Lung microvascular endothelial cell (primary cell): ENCODE measurements around the gene MRGPRX4. TPM values are rescaled to one million over a fixed set of nuclear protein-coding genes. Genes with fewer than 3 reads are reported as not detected.
"Not testable (repeated sequence)": the region's sequence is repeated elsewhere in the genome, so short reads cannot be mapped to it uniquely, and the experiment has no call there.

Experiments
- DNase-seq, 2 donors: peaks; one replicate each; pipeline versions ENCODE4 v3.0.0 to v3.0.0-alpha.2; 2010; ENCODE audit warnings: low read depth in 2 of 2
- total RNA-seq: library from RNA; depleted of rRNA; stranded (reverse); fragments of >200 nt; gene quantifications from 2 replicates; pipeline ENCODE4 v1.2.1, GENCODE V29; 2014

The MRGPRX4 gene
- total RNA-seq, result 0.79 and 0.87 TPM in 2 replicates

DNA sequence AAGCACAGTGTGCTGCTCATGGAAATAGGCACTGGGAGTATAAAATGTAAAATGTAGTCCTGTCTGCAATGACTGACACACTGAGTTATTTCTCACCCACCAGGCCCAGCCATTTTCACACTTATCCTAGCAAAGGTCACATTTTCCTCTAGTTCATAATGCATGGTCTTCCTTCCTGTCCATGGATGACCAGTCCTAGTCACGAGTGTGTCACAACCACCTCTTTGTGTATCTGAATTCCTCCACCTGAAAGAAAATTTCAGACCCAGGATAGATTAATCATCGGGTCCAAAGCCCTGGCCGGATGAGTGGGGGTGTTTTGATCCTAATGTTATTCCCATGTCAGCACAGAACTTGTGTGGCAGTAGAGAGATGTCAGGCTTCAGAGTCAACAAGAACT is at the start of gene MRGPRX4:
Gene MRGPRX4 (plus strand): TSS at position 172 of the 400 bp plus-strand sequence. CDS start 420 bp downstream, outside the sequence.
- DNase-seq, result peak in 1 of 2 donors; percentile 44

DNA sequence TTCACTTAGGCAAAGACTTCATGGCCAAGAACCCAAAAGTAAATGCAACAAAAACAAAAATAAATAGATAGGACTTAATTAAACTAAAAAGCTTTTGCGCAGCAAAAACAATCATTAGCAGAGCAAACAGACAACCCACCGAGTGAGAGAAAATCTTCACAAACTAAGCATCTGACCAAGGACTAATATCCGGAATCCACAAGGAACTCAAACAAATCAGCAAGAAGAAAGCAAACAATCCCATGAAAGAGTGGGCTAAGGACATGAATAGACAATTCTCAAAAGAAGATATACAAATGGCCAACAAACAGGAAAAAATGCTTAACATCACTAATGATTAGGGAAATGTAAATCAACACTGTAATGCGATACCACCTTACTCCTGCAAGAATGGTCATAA is 41.5 kb upstream of the MRGPRX4 start:
- not testable (repeated sequence) for DNase-seq

DNA sequence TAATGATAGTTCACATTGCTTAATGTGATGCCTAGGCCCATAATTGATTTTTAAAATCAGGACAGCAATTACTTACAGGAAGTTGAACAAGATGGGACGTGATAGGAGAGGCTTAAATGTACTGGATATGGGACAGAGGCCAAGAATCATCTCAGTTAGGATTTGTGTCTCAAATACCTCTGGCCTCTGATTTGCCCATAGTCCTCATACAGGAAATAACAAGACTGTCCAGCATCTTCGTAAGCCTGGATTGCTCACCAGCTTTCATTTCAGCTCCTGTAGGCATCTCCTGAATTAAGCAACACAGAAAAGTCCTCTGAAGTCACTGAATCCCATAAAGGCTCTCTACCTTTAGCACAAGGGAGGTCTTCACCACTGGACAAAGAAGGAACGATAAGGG is 40.3 kb upstream of the MRGPRX4 start, which contains the start of gene MRGPRX3:
Gene MRGPRX3 (plus strand): TSS at position 231 of the 400 bp plus-strand sequence. CDS start 4,632 bp downstream, outside the sequence.
- DNase-seq, result peak in 1 of 2 donors; percentile 33

DNA sequence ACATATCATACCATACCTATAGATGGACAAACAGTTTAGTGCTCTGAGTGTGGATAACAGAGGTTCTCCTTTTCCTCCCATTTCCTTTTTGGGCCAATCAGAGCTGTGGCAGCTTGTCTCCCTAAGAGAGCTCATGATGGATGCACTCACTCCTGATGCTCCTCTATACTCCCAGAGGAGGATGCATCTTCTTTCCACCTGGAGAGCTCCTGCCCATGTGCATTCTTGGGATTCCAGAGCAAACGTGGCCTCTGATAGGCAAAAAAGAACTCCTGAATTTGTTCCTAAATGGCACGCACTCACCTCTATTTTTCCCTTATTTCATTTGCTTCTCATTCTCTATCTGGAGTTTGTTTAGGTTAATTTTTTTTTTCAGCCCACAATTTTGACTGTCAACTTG is 37.3 kb upstream of the MRGPRX4 start:
- DNase-seq, result no peak

DNA sequence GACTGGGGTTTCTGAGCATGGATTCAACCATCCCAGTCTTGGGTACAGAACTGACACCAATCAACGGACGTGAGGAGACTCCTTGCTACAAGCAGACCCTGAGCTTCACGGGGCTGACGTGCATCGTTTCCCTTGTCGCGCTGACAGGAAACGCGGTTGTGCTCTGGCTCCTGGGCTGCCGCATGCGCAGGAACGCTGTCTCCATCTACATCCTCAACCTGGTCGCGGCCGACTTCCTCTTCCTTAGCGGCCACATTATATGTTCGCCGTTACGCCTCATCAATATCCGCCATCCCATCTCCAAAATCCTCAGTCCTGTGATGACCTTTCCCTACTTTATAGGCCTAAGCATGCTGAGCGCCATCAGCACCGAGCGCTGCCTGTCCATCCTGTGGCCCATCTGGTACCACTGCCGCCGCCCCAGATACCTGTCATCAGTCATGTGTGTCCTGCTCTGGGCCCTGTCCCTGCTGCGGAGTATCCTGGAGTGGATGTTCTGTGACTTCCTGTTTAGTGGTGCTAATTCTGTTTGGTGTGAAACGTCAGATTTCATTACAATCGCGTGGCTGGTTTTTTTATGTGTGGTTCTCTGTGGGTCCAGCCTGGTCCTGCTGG is 35.3 kb upstream of the MRGPRX4 start:
- no peak for DNase-seq

DNA sequence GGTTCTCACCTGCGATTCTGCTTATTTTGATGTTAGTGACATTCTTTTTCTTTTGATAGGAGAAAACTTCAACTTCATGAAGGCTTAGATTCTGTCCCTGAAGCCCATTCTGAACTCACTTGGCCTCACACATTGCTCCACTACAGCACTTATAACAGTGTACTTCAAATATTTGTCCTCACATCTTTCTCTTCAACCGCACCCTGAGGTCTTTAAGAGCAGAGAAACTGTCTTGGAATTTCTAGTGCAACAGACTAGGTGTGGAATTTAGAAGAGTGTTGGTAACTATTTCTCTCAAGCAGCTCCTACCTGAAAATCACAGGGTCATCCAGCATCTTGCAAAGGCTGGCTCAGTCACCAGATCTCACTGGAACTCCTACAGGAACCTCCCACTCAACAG is 32.5 kb upstream of the MRGPRX4 start:
- no peak for DNase-seq

DNA sequence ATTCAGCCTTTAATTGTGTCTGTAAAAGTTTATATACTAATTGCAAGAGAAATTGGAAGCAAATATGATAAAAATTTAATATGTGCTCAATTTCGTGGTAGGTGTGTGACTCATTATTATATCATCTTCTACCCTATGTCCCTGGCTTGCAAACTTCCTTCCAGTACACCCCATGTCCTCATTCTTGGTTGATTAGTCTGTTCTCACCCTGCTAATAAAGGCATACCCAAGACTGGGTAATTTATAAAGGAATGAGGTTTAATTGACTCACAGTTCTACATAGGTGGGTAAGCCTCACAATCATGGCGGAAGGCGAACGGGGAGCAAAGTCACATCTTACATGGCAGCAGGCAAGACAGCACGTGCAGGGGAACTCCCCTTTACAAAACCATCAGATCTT is 28.4 kb upstream of the MRGPRX4 start:
- DNase-seq, result peak in 1 of 2 donors; percentile 2

DNA sequence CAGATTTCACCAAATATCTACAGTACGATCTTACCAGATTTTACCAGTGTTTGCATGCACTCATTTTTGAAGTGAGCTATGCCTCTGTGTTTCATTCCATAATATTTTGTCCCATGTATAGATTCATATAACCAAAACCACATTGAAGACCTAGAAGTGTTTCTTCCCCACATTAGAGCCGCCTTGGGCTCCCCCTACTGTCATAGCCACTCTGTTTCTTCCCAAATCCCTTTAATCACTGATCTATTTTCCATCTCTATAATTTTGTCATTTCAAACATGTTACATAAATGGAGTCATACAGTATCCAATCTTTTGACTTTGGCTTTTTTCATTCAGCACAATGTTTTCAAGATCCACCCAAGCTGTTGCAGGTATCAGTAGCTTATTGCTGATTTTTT is 27.6 kb upstream of the MRGPRX4 start:
- peak in 1 of 2 donors; percentile 7 for DNase-seq

DNA sequence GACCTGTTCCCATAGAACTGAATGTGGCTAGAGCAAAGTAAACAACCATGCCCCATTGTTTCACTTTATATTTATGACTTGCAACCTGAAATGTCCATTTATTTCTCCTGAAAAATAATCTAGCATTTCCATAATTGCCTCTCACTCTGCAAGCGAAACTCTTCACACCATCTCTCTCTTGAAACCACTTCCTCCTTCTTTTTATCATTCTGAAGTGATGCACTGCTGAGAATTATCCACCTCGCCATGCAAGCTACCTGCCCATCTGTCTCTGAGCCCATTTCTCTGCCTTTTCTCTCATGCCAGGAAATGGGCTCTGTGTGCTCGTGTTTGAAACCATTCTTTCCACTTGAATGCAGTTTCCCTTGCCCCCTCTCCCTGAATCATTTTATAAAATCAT is 26.8 kb upstream of the MRGPRX4 start:
- no peak for DNase-seq

DNA sequence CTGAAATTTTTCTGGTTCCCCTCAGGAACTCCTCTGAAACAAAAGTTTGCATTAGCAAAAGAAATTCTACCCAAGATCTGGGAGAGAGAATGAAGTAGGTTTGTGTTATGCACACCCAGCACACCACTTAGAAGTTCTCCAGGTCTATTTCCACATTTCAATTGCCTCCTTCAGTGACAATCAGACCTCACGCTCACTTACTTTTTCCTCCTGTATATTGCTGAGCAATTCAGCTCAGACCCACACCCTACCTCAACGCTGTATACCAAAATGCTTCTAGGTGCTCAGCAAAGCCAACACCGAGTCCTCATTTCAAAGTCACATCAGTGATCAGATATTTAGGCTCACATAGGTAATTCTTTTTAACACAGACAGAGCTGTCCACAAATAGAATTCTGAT is 21.1 kb upstream of the MRGPRX4 start:
- DNase-seq, result no peak

DNA sequence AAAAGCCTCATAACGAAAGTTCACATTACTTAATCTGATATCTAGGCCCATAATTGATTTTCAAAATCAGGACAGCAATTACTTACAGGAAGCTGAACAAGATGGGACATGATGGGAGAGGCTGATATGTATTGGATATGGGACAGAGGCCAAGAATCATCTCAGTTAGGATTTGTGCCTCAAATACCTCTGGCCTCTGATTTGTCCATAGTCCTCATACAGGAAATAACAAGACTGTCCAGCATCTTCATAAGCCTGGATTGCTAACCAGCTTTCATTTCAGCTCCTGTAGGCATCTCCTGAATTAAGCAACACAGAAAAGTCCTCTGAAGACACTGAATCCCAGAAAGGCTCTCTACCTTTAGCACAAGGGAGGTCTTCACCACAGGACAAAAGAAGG is 4.3 kb upstream of the MRGPRX4 start:
- DNase-seq, result no peak

DNA sequence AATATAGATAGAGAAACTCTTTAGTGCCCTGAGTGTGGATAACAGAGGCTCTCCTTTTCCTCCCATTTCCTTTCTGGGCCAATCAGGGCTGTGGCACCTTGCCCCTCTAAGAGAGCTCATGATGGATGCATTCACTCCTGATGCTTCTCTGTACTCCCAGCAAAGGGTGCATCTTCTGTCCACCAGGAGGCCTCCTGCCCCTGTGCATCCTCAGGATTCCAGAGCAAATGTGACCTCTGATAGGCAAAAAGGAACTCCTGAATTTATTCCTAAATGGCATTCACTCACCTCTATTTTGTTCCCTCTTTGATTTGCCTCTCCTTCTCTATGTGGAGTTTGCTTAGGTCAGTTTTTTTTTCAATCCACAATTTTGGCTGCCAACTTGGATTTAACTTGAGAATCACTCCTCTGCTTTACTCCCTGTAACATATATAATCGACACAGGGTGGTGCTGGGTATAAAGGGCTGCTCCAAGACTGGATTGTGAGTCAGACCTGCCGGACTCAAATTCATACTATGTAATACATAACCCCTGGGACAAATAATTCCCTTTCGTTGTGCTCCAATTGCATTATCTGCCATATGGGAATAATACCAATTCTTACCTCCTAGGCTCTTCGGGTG is 1.1 kb upstream of the MRGPRX4 start:
- peak; percentile 9 to 41 for DNase-seq

DNA sequence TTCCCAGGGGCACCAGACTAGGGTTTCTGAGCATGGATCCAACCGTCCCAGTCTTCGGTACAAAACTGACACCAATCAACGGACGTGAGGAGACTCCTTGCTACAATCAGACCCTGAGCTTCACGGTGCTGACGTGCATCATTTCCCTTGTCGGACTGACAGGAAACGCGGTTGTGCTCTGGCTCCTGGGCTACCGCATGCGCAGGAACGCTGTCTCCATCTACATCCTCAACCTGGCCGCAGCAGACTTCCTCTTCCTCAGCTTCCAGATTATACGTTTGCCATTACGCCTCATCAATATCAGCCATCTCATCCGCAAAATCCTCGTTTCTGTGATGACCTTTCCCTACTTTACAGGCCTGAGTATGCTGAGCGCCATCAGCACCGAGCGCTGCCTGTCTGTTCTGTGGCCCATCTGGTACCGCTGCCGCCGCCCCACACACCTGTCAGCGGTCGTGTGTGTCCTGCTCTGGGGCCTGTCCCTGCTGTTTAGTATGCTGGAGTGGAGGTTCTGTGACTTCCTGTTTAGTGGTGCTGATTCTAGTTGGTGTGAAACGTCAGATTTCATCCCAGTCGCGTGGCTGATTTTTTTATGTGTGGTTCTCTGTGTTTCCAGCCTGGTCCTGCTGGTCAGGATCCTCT is 709 bp downstream of the MRGPRX4 start:
- DNase-seq, result no peak

DNA sequence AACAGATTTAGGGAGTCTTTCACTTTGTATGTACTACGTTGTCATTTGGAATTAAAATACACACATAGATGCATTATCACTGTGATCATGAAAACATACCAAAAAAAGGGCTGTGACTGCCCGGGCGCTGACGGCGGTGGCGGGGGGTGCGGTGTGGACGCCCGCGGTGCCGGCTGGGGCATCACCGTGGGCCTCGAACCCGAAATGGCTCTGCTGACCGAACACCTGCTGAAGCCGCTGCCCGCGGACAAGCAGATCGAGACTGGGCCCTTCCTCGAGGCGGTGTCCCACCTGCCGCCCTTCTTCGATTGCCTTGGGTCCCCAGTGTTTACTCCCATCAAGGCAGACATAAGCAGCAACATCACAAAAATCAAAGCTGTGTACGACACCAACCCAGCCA is 16.2 kb downstream of the MRGPRX4 start:
- DNase-seq, result no peak

DNA sequence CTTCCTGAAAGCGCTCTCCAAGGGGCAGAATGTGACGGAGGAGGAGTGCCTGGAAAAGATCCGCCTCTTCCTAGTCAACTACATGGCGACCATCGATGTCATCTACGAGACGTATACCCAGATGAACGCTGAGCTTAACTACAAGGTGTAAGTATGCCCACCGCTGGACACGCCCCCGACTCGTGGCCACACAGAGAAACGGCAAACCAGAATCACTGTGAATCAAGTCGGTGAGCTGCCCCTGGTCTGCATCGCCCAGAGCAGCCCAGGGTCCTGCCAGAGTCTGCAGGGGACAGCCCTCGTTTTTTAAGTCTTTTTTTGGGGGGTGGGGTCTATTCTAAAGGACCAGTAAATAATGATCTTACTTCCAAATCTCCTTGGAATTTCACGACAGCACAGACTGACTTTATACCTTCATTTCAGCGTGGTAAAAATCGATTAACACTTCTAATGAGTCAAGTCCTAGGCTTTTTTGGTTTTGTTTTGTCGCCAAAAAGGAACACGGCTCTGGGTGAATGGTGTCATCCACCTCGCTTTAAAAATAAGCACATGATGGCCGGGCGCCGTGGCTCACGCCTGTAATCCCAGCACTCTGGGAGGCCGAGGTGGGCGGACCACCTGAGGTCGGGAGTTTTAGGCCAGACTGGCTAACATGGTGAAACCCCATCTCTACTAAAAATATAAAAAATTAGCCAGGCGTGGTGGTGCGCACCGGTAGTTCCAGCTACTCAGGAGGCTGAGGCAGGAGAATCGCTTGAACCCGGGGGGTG is 17.0 kb downstream of the MRGPRX4 start:
- not testable (repeated sequence) for DNase-seq

DNA sequence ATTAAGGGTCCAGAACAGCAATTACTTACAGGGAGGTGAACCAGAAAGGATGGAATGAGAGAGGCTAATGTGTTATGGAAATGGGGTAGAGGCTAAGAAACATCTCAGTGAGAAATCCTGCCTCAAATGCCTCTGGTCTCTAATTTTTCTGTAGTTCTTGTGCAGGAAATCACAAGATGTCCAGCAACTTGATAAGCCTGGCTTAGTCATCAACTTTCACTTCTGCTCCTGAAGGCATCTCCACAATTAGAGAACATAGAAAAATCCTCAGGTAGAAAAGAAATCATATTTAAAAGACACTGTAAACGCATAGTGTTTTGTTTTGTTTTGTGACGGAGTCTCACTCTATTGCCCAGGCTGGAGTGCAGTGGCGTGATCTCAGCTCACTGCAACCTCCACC is 18.7 kb downstream of the MRGPRX4 start:
- no peak for DNase-seq

DNA sequence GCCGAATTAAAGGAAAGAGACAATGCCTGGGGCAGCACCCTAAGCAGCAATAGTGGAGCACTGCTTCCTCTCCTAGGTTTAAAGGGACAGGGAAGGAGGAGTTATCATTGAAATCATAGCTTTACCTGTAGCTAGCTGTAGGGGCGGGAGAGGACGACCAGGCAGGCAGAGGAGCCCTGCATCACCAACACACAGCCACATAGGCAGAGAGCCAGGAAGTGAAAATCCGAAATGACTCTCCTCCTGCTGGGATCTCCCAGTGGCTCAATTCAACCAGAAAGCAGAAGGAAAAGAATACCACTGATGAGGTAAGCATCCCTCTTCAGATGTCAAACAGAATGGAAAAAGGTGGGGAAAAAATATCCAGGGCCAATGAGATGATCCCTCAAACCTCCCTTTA is 20.4 kb downstream of the MRGPRX4 start:
- no peak for DNase-seq

DNA sequence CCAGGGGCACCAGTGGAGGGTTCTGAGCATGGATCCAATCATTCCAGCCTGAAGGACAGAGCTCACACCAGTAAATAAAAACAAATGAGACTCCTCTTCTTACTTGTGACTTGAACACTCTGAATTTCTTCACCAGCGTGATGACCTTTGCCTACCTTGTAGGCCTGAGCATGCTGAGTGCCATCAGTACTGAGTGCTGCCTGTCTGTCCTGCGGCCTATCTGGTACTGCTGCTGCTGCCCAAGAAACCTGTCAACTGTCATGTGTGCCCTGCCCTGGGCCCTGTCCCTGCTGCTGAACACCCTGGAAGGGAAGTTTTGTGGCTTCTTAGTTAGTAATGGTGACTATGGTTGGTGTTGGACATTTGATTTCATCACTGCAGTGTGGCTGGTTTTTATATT is 23.9 kb downstream of the MRGPRX4 start:
- DNase-seq, result no peak

DNA sequence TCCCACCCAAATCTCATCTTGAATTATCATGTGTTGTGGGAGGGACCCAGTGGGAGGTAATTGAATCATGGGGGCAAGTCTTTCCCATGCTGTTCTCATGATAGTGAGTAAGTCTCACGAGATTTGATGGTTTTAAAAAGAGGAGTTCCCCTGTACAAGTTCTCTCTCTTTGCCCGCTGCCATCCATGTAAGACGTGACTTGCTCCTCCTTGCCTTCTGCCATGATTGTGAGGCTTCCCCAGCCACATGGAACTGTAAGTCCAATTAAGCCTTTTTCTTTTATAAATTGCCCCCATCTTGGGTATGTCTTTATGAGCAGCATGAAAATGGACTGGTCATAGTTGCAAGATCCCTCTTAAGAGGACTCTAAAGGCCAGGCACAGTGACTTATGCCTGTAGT is 25.1 kb downstream of the MRGPRX4 start:
- DNase-seq, result not testable (repeated sequence)

DNA sequence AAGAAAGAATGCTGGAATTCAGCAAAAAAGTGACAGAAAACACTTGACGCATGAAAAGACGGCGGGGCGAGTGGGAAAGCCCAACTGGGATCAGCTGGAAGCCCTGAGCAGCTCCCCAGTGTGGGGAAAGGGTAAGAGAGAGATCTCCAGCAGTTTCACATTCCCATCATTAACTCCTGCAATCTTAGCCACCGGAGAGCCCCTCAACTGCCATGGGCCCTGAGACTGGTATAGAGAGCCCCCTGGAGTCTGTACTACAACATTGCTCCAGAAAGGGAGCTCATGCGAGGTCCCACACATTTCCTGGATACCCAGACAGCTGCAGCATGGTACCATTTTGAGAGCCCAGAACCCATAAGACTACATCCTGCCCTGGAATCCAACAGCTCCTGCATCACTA is 31.1 kb downstream of the MRGPRX4 start:
- peak; percentile 35 to 40 for DNase-seq

DNA sequence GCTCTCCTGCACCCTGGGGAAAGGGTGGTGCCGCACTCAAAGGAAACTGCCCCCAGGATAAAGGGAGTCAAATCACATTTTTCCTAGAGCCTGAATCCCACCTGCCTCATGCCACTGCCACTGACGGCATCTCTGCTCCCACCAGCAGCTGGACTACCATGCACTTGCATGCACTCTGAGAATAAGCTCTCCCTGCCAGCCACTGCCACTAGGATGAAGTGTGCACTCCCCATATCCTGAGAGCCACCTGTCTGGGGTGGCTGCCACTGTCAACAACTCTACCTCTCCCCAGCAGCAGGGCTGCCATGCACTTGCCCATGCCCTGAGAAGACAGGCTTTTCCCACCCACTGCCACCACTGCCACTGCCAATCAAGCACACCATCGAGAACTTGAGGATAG is 31.6 kb downstream of the MRGPRX4 start:
- DNase-seq, result no peak

DNA sequence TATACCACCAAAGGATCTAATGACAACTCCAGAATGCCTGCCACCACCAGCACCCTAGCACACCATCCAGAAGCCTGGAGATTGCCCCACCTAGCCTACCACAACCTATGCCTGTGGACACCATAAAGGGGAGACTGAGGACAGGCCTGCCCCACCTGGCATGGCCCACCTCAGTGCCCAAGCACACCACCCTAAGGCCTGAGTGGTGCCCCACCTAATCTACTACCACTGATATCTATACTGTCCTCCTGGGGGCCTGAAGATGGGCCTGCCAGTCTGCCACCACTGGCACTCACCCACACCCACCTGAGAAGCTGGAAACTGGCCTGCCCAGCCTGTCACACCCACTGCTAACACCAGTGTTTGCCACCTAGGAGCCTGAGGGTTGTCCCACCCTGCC is 32.1 kb downstream of the MRGPRX4 start:
- DNase-seq, result no peak
